NB4 (cell line): ENCODE measurements around the gene TIGAR.

ENCODE experiments used
- CTCF ChIP-seq: IDR thresholded peaks from one replicate; pipeline ENCODE4 v1.5.1; 2012; ENCODE audit warnings: low read depth, low read length
- MAX ChIP-seq: IDR thresholded peaks from 2 replicates; pipeline ENCODE4 v1.6.1; 2011; ENCODE audit warnings: low read depth, low read length
- MYC ChIP-seq: IDR thresholded peaks from 2 replicates; pipeline ENCODE4 v1.6.1; 2011; ENCODE audit warnings: low read depth, low read length
- POLR2A ChIP-seq: IDR thresholded peaks from 2 replicates; pipeline ENCODE4 v1.6.1; 2011; ENCODE audit warnings: mild to moderate bottlenecking; ENCODE audit not compliant: insufficient read length; ENCODE audit errors: extremely low read depth

- TF ChIP-seq POLR2A (no peak), CTCF (peak; percentile 74), MAX (no peak), MYC (no peak)
These were observed 35.0 kb downstream of the TIGAR start for GRCh38 chr12:4356041-4356327.
